HG03432 (cell line): ENCODE measurements around the gene PEX11G.
A peak's percentile ranks its signal among the peaks of the same experiment; 100 is the strongest.

ENCODE experiments used
- ATAC-seq: cut with Tn5 transposase; IDR thresholded peaks from one replicate; pipeline ENCODE4 v1.9.1; 2021; ENCODE audit warnings: mild to moderate bottlenecking, moderate library complexity; ENCODE audit not compliant: unreplicated experiment

The PEX11G gene

GRCh38 chr19:7488736-7489353, at the start of gene PEX11G:
Gene PEX11G (minus strand): TSS chr19:7489035. CDS start chr19:7489010, 25 bp downstream.
- ATAC-seq, result peak; percentile 76

DNA sequence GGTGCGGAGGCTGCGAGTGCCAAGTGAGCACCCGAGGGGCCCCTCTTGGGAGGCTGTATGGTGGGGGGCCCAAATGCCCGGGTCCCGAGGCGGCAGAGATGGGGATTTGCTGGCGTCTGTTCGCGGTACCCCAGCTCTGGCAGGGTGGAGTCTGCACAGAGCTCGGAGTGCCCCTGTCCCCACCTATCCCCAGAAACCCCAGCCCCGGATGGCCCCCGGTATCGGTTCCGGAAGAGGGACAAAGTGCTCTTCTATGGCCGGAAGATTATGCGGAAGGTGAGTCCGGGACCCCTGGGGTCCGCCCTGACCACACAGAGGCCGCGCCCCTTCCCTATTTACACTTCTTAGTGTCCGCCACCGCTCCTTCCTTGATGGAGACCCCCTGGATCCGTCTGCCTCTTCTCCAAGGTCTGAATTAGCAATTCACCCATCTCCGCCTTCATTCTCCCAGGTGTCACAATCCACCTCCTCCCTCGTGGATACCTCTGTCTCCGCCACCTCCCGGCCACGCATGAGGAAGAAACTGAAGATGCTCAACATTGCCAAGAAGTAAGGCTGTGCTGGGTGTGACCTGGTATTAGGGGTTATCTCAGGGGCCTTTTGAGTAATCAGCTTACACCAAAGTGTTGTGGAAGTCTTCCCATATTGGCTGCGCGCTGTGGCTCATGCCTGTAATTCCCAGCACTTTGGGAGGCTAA, 47.3 kb upstream of the PEX11G start:
- no peak for ATAC-seq

DNA sequence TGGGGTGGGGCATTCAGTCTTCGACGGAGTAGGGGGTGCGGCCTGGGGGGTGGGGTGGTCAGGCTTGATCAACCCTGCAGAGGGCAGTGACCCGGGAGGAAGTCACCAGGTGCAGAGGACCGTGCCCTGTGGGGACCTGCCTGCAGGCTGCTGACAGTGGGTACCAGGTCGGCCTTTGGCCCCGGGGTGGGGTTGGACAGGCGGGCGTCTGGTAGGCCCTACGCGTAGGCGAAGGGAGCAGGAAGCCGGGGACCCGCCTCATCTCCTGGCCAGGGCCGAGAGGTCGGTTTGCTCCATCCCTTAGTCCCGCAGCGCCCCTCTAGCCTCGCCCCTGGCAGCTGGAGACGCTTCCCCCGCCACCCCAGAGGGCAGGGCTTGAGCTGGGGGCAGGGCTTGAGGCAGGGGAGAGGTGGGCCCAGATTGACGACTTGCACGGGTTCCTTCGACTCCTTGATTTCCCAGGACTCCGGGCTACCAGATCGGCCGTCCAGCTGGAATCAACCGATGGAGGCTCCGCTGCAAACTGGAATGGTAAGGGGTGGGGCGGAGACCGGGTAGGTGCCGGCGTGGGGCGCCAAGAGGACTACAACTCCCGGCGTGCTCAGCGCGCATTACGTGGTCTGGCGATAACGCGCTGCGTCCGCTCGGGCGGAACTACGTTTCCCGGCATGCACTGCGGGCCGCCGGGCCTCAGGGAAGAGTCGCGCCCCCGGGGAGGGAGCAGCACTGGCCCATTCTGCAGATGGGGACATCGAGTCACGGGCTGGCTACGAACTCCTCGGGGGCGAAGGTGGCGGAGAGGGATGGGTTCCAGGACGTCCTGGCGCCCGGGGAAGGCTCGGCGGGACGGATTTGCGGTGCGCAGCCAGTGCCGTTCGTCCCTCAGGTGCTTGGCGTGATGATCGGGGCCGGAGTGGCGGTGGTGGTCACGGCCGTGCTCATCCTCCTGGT, 46.5 kb upstream of the PEX11G start, which contains the start of gene PNPLA6:
PNPLA6 (plus strand) TSS at position 671 of the 951 bp plus-strand sequence; CDS start at position 743, 72 bp downstream.
- ATAC-seq, result peak; percentile 72

DNA sequence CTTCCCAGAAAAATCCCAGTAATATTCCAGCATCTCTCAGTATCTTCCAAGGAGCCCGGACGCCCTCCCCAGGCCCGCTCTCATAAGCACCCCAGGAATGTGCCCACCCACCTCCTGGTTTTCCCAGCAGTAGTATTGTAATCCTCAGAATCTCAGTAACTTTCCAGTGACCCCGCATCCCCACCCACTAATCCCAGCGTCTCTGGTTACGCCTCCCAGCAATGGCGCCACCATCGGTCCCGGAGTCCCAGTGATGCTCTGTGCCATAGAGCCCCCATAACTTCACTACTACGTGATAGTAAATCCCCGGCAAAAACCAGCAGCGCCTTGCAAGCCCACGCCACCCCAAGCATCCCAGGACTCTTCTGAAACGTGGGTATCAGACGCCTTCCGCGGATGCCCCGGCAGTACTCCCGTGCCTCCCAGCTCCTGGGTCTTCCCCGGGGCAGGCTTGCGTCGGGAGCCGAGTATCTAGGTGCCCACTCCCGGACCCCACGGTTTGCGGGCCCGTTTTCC, 45.8 kb upstream of the PEX11G start:
- peak; percentile 11 for ATAC-seq

DNA sequence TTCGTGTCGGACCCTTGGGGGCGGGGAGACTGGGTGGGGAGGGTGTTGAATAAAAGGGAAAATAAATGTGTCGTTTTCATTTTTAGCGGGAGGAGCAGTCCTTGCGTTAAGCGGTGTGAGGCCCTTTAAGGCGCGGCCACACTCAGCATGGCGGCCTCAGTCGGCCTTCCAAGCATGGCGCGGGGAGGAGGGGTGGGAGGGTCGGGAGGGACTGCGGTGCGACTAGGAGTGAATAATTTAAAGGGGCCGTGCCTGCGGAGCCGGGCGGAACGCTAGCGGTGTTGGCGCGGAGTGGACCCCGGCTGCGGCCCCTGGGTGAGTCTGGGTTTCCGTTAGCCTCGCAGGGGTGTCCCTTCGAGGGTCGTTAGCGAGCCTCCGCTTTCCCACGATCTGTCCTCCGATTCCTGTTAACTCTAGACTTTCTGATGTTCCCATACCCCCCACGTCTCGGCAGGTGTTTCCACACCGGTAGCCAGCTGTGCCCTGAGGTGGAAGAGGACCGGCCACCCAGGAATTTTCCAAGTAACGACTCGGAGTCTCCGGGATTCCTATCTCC, 45.2 kb upstream of the PEX11G start:
- ATAC-seq, result no peak

- no peak for ATAC-seq
These were observed 44.5 kb upstream of the PEX11G start for GRCh38 chr19:7533281-7533885.

- no peak for ATAC-seq
These were observed 41.0 kb upstream of the PEX11G start for GRCh38 chr19:7529610-7530490.

DNA sequence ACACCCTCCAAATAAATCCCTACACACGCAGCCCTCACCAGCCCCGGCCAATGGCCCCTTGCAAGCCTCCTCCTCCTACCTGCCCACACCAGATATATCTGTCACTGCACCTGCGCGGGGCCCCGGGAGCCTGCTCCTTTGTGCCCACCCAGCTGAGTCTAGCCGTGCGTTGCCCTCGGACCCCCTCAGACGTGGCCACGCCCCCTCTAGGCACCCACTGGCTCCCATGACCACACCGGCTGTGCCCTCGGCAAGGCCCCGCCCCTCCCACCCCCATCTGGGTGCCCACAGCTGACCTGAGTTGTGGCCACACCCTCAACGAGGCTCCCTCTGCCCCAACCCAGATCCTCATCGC, 40.4 kb upstream of the PEX11G start:
- ATAC-seq, result no peak

DNA sequence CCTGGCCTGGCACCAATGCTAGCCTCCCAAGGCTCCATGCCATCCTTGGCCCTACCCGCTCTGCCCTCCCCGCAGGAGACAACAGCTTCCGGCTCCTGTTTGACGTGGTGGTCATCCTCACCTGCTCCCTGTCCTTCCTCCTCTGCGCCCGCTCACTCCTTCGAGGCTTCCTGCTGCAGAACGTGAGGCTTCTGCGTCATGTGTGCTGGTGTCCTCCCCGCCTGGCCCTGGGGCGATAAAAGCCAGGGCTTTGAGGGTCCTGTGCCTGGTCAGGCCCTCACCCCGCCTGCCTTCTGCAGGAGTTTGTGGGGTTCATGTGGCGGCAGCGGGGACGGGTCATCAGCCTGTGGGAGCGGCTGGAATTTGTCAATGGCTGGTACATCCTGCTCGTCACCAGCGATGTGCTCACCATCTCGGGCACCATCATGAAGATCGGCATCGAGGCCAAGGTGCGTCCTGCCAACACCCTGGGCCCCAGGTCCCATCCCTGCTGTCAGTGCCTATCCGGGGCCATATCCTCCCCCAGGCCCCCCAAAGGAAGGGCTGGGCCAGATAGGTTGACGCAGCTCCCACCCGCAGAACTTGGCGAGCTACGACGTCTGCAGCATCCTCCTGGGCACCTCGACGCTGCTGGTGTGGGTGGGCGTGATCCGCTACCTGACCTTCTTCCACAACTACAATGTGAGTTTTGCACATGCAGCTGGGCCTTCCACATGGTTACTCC, 39.8 kb upstream of the PEX11G start:
- no peak for ATAC-seq

- no peak for ATAC-seq
These were observed 39.3 kb upstream of the PEX11G start for GRCh38 chr19:7528192-7528519.

- ATAC-seq, result no peak
These were observed 38.8 kb upstream of the PEX11G start for GRCh38 chr19:7527516-7528191.

GRCh38 chr19:7526059-7526929, 37.5 kb upstream of the PEX11G start:
- no peak for ATAC-seq

GRCh38 chr19:7524992-7525739, 36.3 kb upstream of the PEX11G start:
- ATAC-seq, result no peak

DNA sequence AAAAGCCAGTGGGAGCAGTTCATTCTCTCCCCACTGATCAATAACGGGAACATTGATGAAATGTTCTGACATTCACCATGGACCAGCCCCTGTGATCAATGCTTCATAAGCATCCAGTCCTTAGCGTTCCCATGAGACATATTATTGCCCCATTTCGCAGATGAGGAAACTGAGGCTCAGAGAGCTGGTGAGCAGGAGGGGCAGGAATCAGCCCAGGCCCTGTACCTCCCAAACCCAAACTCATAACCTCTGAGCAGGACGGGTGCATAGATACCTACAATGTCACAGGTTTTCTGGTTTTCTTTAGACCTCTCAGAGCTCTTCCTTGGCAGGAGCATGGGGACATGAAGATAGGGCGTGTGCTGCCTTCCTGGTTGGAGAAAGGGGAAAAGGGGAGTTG, 35.7 kb upstream of the PEX11G start:
- no peak for ATAC-seq

GRCh38 chr19:7522923-7523667, 34.3 kb upstream of the PEX11G start:
- peak; percentile 8 for ATAC-seq
